Astrocyte (in vitro differentiated cells and primary cell): ENCODE results near the gene SART3.

Experiments used
- EZH2 ChIP-seq: IDR thresholded peaks from 2 replicates; pipeline ENCODE4 v1.6.1; 2012; ENCODE audit warnings: mild to moderate bottlenecking, low read length, inconsistent platforms; ENCODE audit not compliant: insufficient read depth
- TF ChIP-seq, protein P1 (sequence below): IDR thresholded peaks from 2 replicates; pipeline ENCODE4 v1.5.1; 2011; ENCODE audit warnings: low read depth, mild to moderate bottlenecking, inconsistent platforms, low read length, moderate library complexity; ENCODE audit not compliant: insufficient read depth

DNA sequence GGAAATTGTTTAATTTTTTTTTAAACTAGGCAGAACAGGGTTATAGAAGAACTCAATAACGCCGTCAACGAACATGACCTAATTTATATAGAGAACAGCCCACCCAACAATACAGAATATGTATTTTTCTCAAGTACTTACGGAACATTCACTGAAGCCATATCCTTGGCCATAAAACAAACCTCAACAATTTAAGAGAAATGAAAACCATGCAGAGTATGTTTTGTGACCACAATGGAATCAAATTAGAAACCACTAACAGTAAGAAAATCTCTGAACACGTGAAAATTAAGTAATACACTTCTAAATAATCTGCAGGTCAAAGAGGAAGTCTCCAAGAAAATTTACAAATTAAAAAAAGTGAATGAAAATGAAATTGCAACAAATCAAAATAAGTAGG lies 9.4 kb downstream of the SART3 start:
- TF ChIP-seq, protein P1, sequence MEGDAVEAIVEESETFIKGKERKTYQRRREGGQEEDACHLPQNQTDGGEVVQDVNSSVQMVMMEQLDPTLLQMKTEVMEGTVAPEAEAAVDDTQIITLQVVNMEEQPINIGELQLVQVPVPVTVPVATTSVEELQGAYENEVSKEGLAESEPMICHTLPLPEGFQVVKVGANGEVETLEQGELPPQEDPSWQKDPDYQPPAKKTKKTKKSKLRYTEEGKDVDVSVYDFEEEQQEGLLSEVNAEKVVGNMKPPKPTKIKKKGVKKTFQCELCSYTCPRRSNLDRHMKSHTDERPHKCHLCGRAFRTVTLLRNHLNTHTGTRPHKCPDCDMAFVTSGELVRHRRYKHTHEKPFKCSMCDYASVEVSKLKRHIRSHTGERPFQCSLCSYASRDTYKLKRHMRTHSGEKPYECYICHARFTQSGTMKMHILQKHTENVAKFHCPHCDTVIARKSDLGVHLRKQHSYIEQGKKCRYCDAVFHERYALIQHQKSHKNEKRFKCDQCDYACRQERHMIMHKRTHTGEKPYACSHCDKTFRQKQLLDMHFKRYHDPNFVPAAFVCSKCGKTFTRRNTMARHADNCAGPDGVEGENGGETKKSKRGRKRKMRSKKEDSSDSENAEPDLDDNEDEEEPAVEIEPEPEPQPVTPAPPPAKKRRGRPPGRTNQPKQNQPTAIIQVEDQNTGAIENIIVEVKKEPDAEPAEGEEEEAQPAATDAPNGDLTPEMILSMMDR: no peak
- TF ChIP-seq EZH2: no peak
